Measurements from ENCODE around the gene TRAPPC10. TPM values are rescaled to one million over a fixed set of nuclear protein-coding genes. Genes with fewer than 3 reads are reported as not detected.

The TRAPPC10 gene
- total RNA-seq, 1 donor from 2014 or later, result 16.8 TPM

DNA sequence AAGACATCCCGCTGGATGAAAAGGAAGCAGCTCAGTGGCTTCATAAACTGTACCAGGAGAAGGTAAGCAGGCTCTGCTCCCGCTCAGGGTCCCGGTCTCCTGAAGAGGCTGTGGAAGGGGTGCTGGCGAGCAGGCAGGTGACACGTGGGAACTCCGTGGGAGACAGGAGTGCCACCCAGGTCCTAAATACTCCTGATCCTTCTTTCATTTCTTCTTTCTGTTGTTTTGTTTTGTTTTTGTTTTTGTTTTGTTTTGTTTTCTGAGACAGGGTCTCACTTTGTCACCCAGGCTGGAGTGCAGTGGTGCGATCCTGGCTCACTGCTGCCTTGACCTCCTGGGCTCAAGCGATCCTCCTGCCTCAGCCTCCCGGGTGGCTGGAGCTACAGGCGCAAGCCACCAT is 34.0 kb upstream of the TRAPPC10 start:
- H3K36me3 ChIP-seq (ENCODE audit: control insufficient read depth, insufficient read depth, low read length), result peaks cover 3% of the 10 kb centered on the region
- H3K27me3 ChIP-seq (ENCODE audit: control insufficient read depth, insufficient read depth, low read length), result no peaks in the 10 kb centered on the region
- FAIRE-seq, result no peak
- no peak overlapping the region for H3K4me3 ChIP-seq (ENCODE audit: low read depth, low read length)
- TF ChIP-seq, protein P1, sequence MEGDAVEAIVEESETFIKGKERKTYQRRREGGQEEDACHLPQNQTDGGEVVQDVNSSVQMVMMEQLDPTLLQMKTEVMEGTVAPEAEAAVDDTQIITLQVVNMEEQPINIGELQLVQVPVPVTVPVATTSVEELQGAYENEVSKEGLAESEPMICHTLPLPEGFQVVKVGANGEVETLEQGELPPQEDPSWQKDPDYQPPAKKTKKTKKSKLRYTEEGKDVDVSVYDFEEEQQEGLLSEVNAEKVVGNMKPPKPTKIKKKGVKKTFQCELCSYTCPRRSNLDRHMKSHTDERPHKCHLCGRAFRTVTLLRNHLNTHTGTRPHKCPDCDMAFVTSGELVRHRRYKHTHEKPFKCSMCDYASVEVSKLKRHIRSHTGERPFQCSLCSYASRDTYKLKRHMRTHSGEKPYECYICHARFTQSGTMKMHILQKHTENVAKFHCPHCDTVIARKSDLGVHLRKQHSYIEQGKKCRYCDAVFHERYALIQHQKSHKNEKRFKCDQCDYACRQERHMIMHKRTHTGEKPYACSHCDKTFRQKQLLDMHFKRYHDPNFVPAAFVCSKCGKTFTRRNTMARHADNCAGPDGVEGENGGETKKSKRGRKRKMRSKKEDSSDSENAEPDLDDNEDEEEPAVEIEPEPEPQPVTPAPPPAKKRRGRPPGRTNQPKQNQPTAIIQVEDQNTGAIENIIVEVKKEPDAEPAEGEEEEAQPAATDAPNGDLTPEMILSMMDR (IDR thresholded peaks at IDR 0.05; ENCODE audit: insufficient read depth, low read length, severe bottlenecking), result no peak
- DNase-seq (ENCODE audit: low read depth), result no peak

DNA sequence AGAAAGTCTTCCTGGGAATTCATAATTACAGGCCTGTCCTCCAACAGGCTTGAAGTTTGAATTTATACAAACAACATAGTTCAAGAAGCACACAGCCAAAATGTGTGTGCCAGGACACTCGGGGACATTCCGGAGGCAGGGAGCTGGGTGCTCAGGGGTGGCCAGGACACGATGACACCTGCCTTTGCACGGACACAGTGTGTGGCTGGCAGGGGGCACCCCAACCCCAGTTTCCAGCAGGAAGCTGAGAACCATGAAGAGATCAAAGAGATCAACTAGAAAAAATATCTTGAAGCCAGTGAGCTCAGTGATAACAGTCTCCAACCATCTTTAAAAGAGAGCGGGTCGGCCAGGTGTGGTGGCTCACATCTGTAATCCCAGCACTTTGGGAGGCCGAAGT is 32.5 kb upstream of the TRAPPC10 start:
- peaks cover 3% of the 10 kb centered on the region for H3K36me3 ChIP-seq (ENCODE audit: control insufficient read depth, insufficient read depth, low read length)
- no peaks in the 10 kb centered on the region for H3K27me3 ChIP-seq (ENCODE audit: control insufficient read depth, insufficient read depth, low read length)
- no peak overlapping the region for H3K4me3 ChIP-seq (ENCODE audit: low read depth, low read length)
- TF ChIP-seq, protein P1 (IDR thresholded peaks at IDR 0.05; ENCODE audit: insufficient read depth, low read length, severe bottlenecking), result no peak
- DNase-seq (ENCODE audit: low read depth) (no peak), FAIRE-seq (no peak)

DNA sequence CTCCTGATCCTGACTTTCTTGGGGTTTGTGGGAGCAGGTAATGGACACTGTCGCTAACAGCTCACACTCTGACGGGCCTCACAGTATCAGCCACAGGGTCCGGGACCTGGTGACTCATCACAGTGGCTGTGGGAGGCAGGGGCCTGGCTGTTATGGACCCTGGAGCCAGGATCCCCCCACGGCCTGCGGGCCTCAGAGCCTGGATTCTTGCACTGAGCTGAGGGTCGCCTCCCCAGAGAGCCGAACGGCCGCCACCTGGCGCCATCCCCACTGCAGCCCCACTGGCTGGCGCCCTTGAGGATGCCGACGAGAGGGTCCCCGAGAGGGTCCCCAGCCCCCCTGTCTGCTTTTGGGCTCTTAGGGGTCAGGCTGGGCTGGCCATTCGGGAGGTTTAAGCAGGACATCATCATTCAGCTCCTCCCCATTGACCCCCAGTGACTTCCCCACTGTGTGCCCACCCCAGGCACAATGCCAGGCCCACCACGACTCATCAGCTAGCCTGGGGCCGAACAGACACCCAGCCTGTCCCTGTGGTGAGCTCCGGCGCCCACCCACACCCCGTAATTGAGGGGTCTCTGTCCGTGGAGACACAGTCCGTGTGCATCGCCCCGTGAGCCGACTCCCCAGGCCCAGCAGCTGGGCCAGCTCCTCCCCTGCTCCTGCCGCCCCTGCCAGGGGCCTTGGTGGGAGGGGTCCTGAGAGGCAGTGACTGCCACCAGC is 30.8 kb upstream of the TRAPPC10 start:
- no peak for FAIRE-seq
- TF ChIP-seq, protein P1 (IDR thresholded peaks at IDR 0.05; ENCODE audit: insufficient read depth, low read length, severe bottlenecking), result no peak

DNA sequence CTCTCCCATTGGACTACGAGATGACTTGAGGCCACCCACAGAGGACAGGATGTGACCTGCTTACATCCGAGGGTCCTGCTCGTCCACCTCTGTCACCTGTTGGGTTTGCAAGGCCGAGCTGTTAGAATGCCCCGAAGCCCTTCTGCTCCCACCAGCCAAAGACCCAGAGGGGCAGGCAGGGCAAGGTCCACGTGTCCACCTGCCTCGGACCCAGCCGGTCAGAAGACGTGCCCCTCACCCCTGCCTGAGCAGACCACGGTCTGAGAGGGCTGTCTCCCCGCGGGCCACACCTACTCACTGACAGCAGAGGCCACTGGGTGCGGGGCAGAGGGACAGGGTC is 30.3 kb upstream of the TRAPPC10 start:
- no peak for DNase-seq (ENCODE audit: low read depth)
- TF ChIP-seq, protein P1 (IDR thresholded peaks at IDR 0.05; ENCODE audit: insufficient read depth, low read length, severe bottlenecking), result no peak
- Histone ChIP-seq H3K36me3 (ENCODE audit: control insufficient read depth, insufficient read depth, low read length) (peaks cover 3% of the 10 kb centered on the region), H3K4me3 (ENCODE audit: low read depth, low read length) (no peak overlapping the region), H3K27me3 (ENCODE audit: control insufficient read depth, insufficient read depth, low read length) (no peaks in the 10 kb centered on the region)
- no peak for FAIRE-seq

More for the DNA sequence above, 30.8 kb upstream of the TRAPPC10 start:
- Histone ChIP-seq H3K36me3 (ENCODE audit: control insufficient read depth, insufficient read depth, low read length) (peaks cover 3% of the 10 kb centered on the region), H3K27me3 (ENCODE audit: control insufficient read depth, insufficient read depth, low read length) (no peaks in the 10 kb centered on the region), H3K4me3 (ENCODE audit: low read depth, low read length) (no peak overlapping the region)
- no peak for DNase-seq (ENCODE audit: low read depth)

DNA sequence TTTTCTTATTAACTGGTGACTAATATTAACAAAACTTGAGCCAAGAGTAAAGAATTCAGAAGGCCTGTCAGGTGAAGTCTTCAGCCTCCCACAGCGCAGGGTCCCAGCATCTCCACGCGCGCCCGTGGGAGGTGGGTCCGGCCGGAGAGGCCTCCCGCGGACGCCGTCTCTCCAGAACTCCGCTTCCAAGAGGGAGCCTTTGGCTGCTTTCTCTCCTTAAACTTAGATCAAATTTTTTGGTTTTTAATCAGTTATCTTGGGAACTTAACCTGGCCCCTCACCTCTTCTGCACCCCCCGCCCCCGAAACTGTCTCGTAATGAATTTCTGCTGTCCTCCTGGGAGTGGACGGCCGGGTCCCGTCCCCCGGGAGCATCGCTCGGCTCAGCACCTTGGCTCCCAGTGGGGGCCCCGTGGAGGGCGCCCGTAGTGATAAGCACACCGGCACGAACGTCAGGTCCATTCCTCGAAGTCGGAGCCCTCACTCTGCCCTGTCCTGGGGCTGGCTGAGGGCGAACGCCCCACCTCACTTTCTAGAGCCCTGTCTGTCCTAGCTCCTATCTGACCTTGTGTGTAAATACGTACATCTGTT is 29.5 kb upstream of the TRAPPC10 start:
- no peaks in the 10 kb centered on the region for H3K27me3 ChIP-seq (ENCODE audit: control insufficient read depth, insufficient read depth, low read length)
- FAIRE-seq, result no peak
- no peak overlapping the region for H3K4me3 ChIP-seq (ENCODE audit: low read depth, low read length)
- TF ChIP-seq, protein P1 (IDR thresholded peaks at IDR 0.05; ENCODE audit: insufficient read depth, low read length, severe bottlenecking), result no peak
- DNase-seq (ENCODE audit: low read depth), result no peak
- peaks cover 3% of the 10 kb centered on the region for H3K36me3 ChIP-seq (ENCODE audit: control insufficient read depth, insufficient read depth, low read length)
